ENCODE data around the gene NR6A1.

NR6A1 gene

GRCh38 chr9:124602632-124603031 is 168.5 kb downstream of the NR6A1 start:
- H3K36me3 ChIP-seq (ENCODE audit: control insufficient read depth in 1 of 2, insufficient read depth in 2 of 2, low read length in 2 of 2): no peaks in the 10 kb centered on the region
- H3K9me3 ChIP-seq (ENCODE audit: control insufficient read depth in 1 of 2, low read length in 2 of 2): no peaks in the 10 kb centered on the region
- H3K4me1 ChIP-seq (ENCODE audit: control insufficient read depth in 1 of 2, insufficient read depth in 2 of 2, low read length in 2 of 2): peaks cover 0 to 5% of the 10 kb centered on the region in 2 donors
- no peak overlapping the region for H3K4me3 ChIP-seq (ENCODE audit: low read depth in 1 of 2, low read length in 2 of 2)
- H3K27ac ChIP-seq (ENCODE audit: low read depth, low read length): no peak overlapping the region
- no peak overlapping the region for H3K9ac ChIP-seq (ENCODE audit: low read depth in 1 of 2, low read length in 2 of 2)
- H3K27me3 ChIP-seq (ENCODE audit: control insufficient read depth in 1 of 2, insufficient read depth in 2 of 2, low read length in 2 of 2): no peaks in the 10 kb centered on the region

GRCh38 chr9:124602204-124602603 is 168.9 kb downstream of the NR6A1 start:
- H3K27ac ChIP-seq (ENCODE audit: low read depth, low read length): no peak overlapping the region
- no peaks in the 10 kb centered on the region for H3K9me3 ChIP-seq (ENCODE audit: control insufficient read depth in 1 of 2, low read length in 2 of 2)
- no peak overlapping the region for H3K9ac ChIP-seq (ENCODE audit: low read depth in 1 of 2, low read length in 2 of 2)
- H3K36me3 ChIP-seq (ENCODE audit: control insufficient read depth in 1 of 2, insufficient read depth in 2 of 2, low read length in 2 of 2): no peaks in the 10 kb centered on the region
- no peak overlapping the region for H3K4me3 ChIP-seq (ENCODE audit: low read depth in 1 of 2, low read length in 2 of 2)
- peaks cover 0 to 5% of the 10 kb centered on the region in 2 donors for H3K4me1 ChIP-seq (ENCODE audit: control insufficient read depth in 1 of 2, insufficient read depth in 2 of 2, low read length in 2 of 2)
- H3K27me3 ChIP-seq (ENCODE audit: control insufficient read depth in 1 of 2, insufficient read depth in 2 of 2, low read length in 2 of 2): no peaks in the 10 kb centered on the region

GRCh38 chr9:124600407-124600806 is 170.7 kb downstream of the NR6A1 start:
- no peak overlapping the region for H3K4me3 ChIP-seq (ENCODE audit: low read depth in 1 of 2, low read length in 2 of 2)
- no peak overlapping the region for H3K27ac ChIP-seq (ENCODE audit: low read depth, low read length)
- no peaks in the 10 kb centered on the region for H3K36me3 ChIP-seq (ENCODE audit: control insufficient read depth in 1 of 2, insufficient read depth in 2 of 2, low read length in 2 of 2)
- H3K9me3 ChIP-seq (ENCODE audit: control insufficient read depth in 1 of 2, low read length in 2 of 2): no peaks in the 10 kb centered on the region
- peaks cover 3 to 18% of the 10 kb centered on the region in 2 donors for H3K4me1 ChIP-seq (ENCODE audit: control insufficient read depth in 1 of 2, insufficient read depth in 2 of 2, low read length in 2 of 2)
- H3K9ac ChIP-seq (ENCODE audit: low read depth in 1 of 2, low read length in 2 of 2): no peak overlapping the region
- no peaks in the 10 kb centered on the region for H3K27me3 ChIP-seq (ENCODE audit: control insufficient read depth in 1 of 2, insufficient read depth in 2 of 2, low read length in 2 of 2)

- H3K9me3 ChIP-seq (ENCODE audit: control insufficient read depth in 1 of 2, low read length in 2 of 2): no peaks in the 10 kb centered on the region
- H3K9ac ChIP-seq (ENCODE audit: low read depth in 1 of 2, low read length in 2 of 2): no peak overlapping the region
- H3K4me3 ChIP-seq (ENCODE audit: low read depth in 1 of 2, low read length in 2 of 2): no peak overlapping the region
- H3K27me3 ChIP-seq (ENCODE audit: control insufficient read depth in 1 of 2, insufficient read depth in 2 of 2, low read length in 2 of 2): no peaks in the 10 kb centered on the region
- H3K4me1 ChIP-seq (ENCODE audit: control insufficient read depth in 1 of 2, insufficient read depth in 2 of 2, low read length in 2 of 2): peaks cover 3 to 18% of the 10 kb centered on the region in 2 donors
- H3K36me3 ChIP-seq (ENCODE audit: control insufficient read depth in 1 of 2, insufficient read depth in 2 of 2, low read length in 2 of 2): no peaks in the 10 kb centered on the region
- no peak overlapping the region for H3K27ac ChIP-seq (ENCODE audit: low read depth, low read length)
These were observed 171.9 kb downstream of the NR6A1 start for GRCh38 chr9:124599121-124599795.

GRCh38 chr9:124598048-124598447 is 173.1 kb downstream of the NR6A1 start:
- Histone ChIP-seq H3K27me3 (ENCODE audit: control insufficient read depth in 1 of 2, insufficient read depth in 2 of 2, low read length in 2 of 2) (no peaks in the 10 kb centered on the region), H3K27ac (ENCODE audit: low read depth, low read length) (no peak overlapping the region), H3K9ac (ENCODE audit: low read depth in 1 of 2, low read length in 2 of 2) (no peak overlapping the region), H3K9me3 (ENCODE audit: control insufficient read depth in 1 of 2, low read length in 2 of 2) (no peaks in the 10 kb centered on the region), H3K4me1 (ENCODE audit: control insufficient read depth in 1 of 2, insufficient read depth in 2 of 2, low read length in 2 of 2) (peaks cover 3 to 25% of the 10 kb centered on the region in 2 donors), H3K4me3 (ENCODE audit: low read depth in 1 of 2, low read length in 2 of 2) (no peak overlapping the region), H3K36me3 (ENCODE audit: control insufficient read depth in 1 of 2, insufficient read depth in 2 of 2, low read length in 2 of 2) (no peaks in the 10 kb centered on the region)

GRCh38 chr9:124596172-124596839 is 174.8 kb downstream of the NR6A1 start:
- Histone ChIP-seq H3K4me3 (ENCODE audit: low read depth in 1 of 2, low read length in 2 of 2) (no peak overlapping the region), H3K27me3 (ENCODE audit: control insufficient read depth in 1 of 2, insufficient read depth in 2 of 2, low read length in 2 of 2) (no peaks in the 10 kb centered on the region), H3K9ac (ENCODE audit: low read depth in 1 of 2, low read length in 2 of 2) (no peak overlapping the region), H3K9me3 (ENCODE audit: control insufficient read depth in 1 of 2, low read length in 2 of 2) (no peaks in the 10 kb centered on the region), H3K4me1 (ENCODE audit: control insufficient read depth in 1 of 2, insufficient read depth in 2 of 2, low read length in 2 of 2) (peaks cover 6 to 25% of the 10 kb centered on the region in 2 donors), H3K36me3 (ENCODE audit: control insufficient read depth in 1 of 2, insufficient read depth in 2 of 2, low read length in 2 of 2) (no peaks in the 10 kb centered on the region), H3K27ac (ENCODE audit: low read depth, low read length) (no peak overlapping the region)

- H3K27me3 ChIP-seq (ENCODE audit: control insufficient read depth in 1 of 2, insufficient read depth in 2 of 2, low read length in 2 of 2): no peaks in the 10 kb centered on the region
- no peak overlapping the region for H3K9ac ChIP-seq (ENCODE audit: low read depth in 1 of 2, low read length in 2 of 2)
- peaks cover 11 to 31% of the 10 kb centered on the region in 2 donors for H3K4me1 ChIP-seq (ENCODE audit: control insufficient read depth in 1 of 2, insufficient read depth in 2 of 2, low read length in 2 of 2)
- no peaks in the 10 kb centered on the region for H3K36me3 ChIP-seq (ENCODE audit: control insufficient read depth in 1 of 2, insufficient read depth in 2 of 2, low read length in 2 of 2)
- H3K27ac ChIP-seq (ENCODE audit: low read depth, low read length): no peak overlapping the region
- H3K9me3 ChIP-seq (ENCODE audit: control insufficient read depth in 1 of 2, low read length in 2 of 2): no peaks in the 10 kb centered on the region
- no peak overlapping the region for H3K4me3 ChIP-seq (ENCODE audit: low read depth in 1 of 2, low read length in 2 of 2)
These were observed 175.4 kb downstream of the NR6A1 start for GRCh38 chr9:124595743-124596142.

- Histone ChIP-seq H3K4me1 (ENCODE audit: control insufficient read depth in 1 of 2, insufficient read depth in 2 of 2, low read length in 2 of 2) (peaks cover 11 to 37% of the 10 kb centered on the region in 2 donors), H3K9me3 (ENCODE audit: control insufficient read depth in 1 of 2, low read length in 2 of 2) (no peaks in the 10 kb centered on the region), H3K27ac (ENCODE audit: low read depth, low read length) (no peak overlapping the region), H3K36me3 (ENCODE audit: control insufficient read depth in 1 of 2, insufficient read depth in 2 of 2, low read length in 2 of 2) (no peaks in the 10 kb centered on the region), H3K27me3 (ENCODE audit: control insufficient read depth in 1 of 2, insufficient read depth in 2 of 2, low read length in 2 of 2) (no peaks in the 10 kb centered on the region), H3K9ac (ENCODE audit: low read depth in 1 of 2, low read length in 2 of 2) (no peak overlapping the region), H3K4me3 (ENCODE audit: low read depth in 1 of 2, low read length in 2 of 2) (no peak overlapping the region)
These were observed 176.4 kb downstream of the NR6A1 start for GRCh38 chr9:124594673-124595072.

- H3K36me3 ChIP-seq (ENCODE audit: control insufficient read depth in 1 of 2, insufficient read depth in 2 of 2, low read length in 2 of 2): no peaks in the 10 kb centered on the region
- no peaks in the 10 kb centered on the region for H3K27me3 ChIP-seq (ENCODE audit: control insufficient read depth in 1 of 2, insufficient read depth in 2 of 2, low read length in 2 of 2)
- no peak overlapping the region for H3K27ac ChIP-seq (ENCODE audit: low read depth, low read length)
- H3K9me3 ChIP-seq (ENCODE audit: control insufficient read depth in 1 of 2, low read length in 2 of 2): no peaks in the 10 kb centered on the region
- no peak overlapping the region for H3K9ac ChIP-seq (ENCODE audit: low read depth in 1 of 2, low read length in 2 of 2)
- peaks cover 11 to 37% of the 10 kb centered on the region in 2 donors for H3K4me1 ChIP-seq (ENCODE audit: control insufficient read depth in 1 of 2, insufficient read depth in 2 of 2, low read length in 2 of 2)
- no peak overlapping the region for H3K4me3 ChIP-seq (ENCODE audit: low read depth in 1 of 2, low read length in 2 of 2)
These were observed 176.9 kb downstream of the NR6A1 start for GRCh38 chr9:124594225-124594624.

- Histone ChIP-seq H3K27ac (ENCODE audit: low read depth, low read length) (no peak overlapping the region), H3K4me3 (ENCODE audit: low read depth in 1 of 2, low read length in 2 of 2) (no peak overlapping the region), H3K27me3 (ENCODE audit: control insufficient read depth in 1 of 2, insufficient read depth in 2 of 2, low read length in 2 of 2) (no peaks in the 10 kb centered on the region), H3K4me1 (ENCODE audit: control insufficient read depth in 1 of 2, insufficient read depth in 2 of 2, low read length in 2 of 2) (peaks cover 11 to 37% of the 10 kb centered on the region in 2 donors), H3K9ac (ENCODE audit: low read depth in 1 of 2, low read length in 2 of 2) (no peak overlapping the region), H3K36me3 (ENCODE audit: control insufficient read depth in 1 of 2, insufficient read depth in 2 of 2, low read length in 2 of 2) (no peaks in the 10 kb centered on the region), H3K9me3 (ENCODE audit: control insufficient read depth in 1 of 2, low read length in 2 of 2) (no peaks in the 10 kb centered on the region)
These were observed 177.5 kb downstream of the NR6A1 start for GRCh38 chr9:124593651-124594058.

All from duodenal mucosa (tissue), 2 donors.